Tibial nerve (tissue), 4 donors: ENCODE measurements around the gene EPS8. TPM values are rescaled to one million over a fixed set of nuclear protein-coding genes. Genes with fewer than 3 reads are reported as not detected.

Source experiments
- DNase-seq, 2 donors: peaks; one replicate each; pipeline ENCODE4 v3.0.0-alpha.2; 2019; ENCODE audit warnings: low spot score in 2 of 2
- H3K27ac ChIP-seq, 4 donors: fragments of 200-600 bp; sonication (generic) in 3 of 4; one replicate each; pipeline ENCODE4 v1.5.1; 2017 to 2019; ENCODE audit warnings: mild to moderate bottlenecking in 1 of 4
- H3K27me3 ChIP-seq, 2 donors: fragments of 200-600 bp; sonication (generic) in 1 of 2; one replicate each; pipeline versions ENCODE4 v1.5.1 to v1.6.0; 2017 to 2019
- H3K36me3 ChIP-seq, 3 donors: fragments of 200-600 bp; sonication (generic); one replicate each; pipeline ENCODE4 v1.5.1; 2018 to 2019
- H3K4me1 ChIP-seq, 4 donors: fragments of 200-600 bp; sonication (generic) in 3 of 4; one replicate each; pipeline ENCODE4 v1.5.1; 2017 to 2019
- H3K4me3 ChIP-seq, 4 donors: fragments of 200-600 bp; sonication (generic) in 3 of 4; one replicate each; pipeline ENCODE4 v1.5.1; 2017 to 2019; ENCODE audit warnings: mild to moderate bottlenecking in 1 of 4, moderate library complexity in 1 of 4
- H3K9me3 ChIP-seq, 4 donors: fragments of 200-600 bp; sonication (generic) in 3 of 4; one replicate each; pipeline ENCODE4 v1.5.1; 2017 to 2019
- EP300 ChIP-seq, 2 donors: sonication (generic); formaldehyde crosslinking; IDR thresholded peaks; one replicate each; pipeline ENCODE4 v1.6.1; 2017; ENCODE audit warnings: antibody characterized with exemption in 2 of 2, mild to moderate bottlenecking in 1 of 2
- POLR2A ChIP-seq, 2 donors: fragments of 450-650 bp; IDR thresholded peaks; one replicate each; pipeline ENCODE4 v1.6.1; 2017; ENCODE audit warnings: antibody characterized with exemption in 2 of 2, mild to moderate bottlenecking in 2 of 2, moderate library complexity in 2 of 2
- WGBS, 2 donors: methylation state at CpG; one replicate each; pipeline ENCODE4 v1.1.5; 2018; 5-methylcytosine and 5-hydroxymethylcytosine counted together
- total RNA-seq, 4 donors: library from RNA; depleted of rRNA; stranded (reverse); fragments of >200 nt; gene quantifications; one replicate each; pipeline ENCODE4 v1.1.0, GENCODE V29; 2016
- TF ChIP-seq, protein P1 (sequence below), 5 experiments: fragments of 200-600 bp in 3 of 5; fragments of 450-650 bp in 2 of 5; sonication (generic) in 3 of 5; IDR thresholded peaks; one replicate each; pipeline ENCODE4 v1.5.1; 2016 to 2019; ENCODE audit warnings: antibody characterized with exemption in 5 of 5, mild to moderate bottlenecking in 3 of 5, moderate library complexity in 2 of 5

The EPS8 gene
- total RNA-seq, 4 donors from 2014 or later = 153 to 215 (median 193) TPM

DNA sequence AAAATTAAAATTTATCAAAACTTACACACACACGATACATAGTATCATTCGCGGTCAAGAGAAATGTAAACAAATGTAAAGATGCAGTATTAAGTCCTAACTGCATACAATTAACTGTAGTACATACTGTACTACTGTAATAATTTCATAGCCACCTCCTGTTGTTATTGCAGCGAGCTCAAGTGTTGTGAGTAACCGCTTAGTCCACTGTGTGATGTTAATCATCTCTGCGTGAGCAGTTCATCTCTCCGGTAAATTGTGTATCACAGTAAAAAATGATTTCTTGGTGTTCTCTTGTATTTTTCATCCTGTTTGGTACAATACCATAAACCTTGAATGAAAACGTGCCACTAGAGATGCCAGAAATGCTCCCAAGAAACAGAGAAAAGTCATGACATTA lies 6.5 kb downstream of the EPS8 start:
- Histone ChIP-seq H3K27me3 (no peaks in the 10 kb centered on the region), H3K27ac (no peak overlapping the region), H3K36me3 (no peaks in the 10 kb centered on the region), H3K4me3 (no peak overlapping the region), H3K9me3 (no peaks in the 10 kb centered on the region), H3K4me1 (peaks cover 0 to 41% (median 16%) of the 10 kb centered on the region in 4 donors)
- no peak for DNase-seq
- no peak for TF ChIP-seq POLR2A (IDR thresholded peaks at IDR 0.05)
- TF ChIP-seq EP300 (IDR thresholded peaks at IDR 0.05) = no peak
- TF ChIP-seq, protein P1, sequence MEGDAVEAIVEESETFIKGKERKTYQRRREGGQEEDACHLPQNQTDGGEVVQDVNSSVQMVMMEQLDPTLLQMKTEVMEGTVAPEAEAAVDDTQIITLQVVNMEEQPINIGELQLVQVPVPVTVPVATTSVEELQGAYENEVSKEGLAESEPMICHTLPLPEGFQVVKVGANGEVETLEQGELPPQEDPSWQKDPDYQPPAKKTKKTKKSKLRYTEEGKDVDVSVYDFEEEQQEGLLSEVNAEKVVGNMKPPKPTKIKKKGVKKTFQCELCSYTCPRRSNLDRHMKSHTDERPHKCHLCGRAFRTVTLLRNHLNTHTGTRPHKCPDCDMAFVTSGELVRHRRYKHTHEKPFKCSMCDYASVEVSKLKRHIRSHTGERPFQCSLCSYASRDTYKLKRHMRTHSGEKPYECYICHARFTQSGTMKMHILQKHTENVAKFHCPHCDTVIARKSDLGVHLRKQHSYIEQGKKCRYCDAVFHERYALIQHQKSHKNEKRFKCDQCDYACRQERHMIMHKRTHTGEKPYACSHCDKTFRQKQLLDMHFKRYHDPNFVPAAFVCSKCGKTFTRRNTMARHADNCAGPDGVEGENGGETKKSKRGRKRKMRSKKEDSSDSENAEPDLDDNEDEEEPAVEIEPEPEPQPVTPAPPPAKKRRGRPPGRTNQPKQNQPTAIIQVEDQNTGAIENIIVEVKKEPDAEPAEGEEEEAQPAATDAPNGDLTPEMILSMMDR (IDR thresholded peaks at IDR 0.05) = no peak
- WGBS, 2 donors = 87 to 92% methylated on average over 8 of the region's 8 CpGs

DNA sequence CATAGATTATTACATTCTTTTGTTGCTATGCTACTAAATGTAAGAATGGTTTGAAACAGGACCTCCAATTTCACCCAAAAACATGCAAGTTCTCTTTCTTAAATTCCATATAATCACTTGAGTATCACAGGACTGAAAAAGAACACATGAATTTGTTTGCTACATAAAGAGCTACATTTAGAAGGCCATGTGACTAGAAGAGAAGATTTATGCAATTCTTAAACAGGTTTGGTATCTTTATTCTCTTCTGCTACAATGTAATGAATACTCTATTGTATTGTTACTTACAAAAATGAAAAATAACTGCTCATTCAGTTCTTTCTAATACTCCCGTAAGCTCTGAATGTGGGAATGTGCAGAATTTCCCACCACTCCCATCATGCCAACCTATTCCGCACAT lies 9.3 kb downstream of the EPS8 start:
- Histone ChIP-seq H3K9me3 (no peaks in the 10 kb centered on the region), H3K36me3 (no peaks in the 10 kb centered on the region), H3K4me3 (no peak overlapping the region), H3K27me3 (no peaks in the 10 kb centered on the region), H3K4me1 (peaks cover 0 to 40% (median 23%) of the 10 kb centered on the region in 4 donors), H3K27ac (peak overlapping the region in 1 of 4 donors; percentile 14)
- WGBS, 2 donors = 47 to 65% methylated on average over 2 of the region's 2 CpGs
- TF ChIP-seq, protein P1 (IDR thresholded peaks at IDR 0.05) = no peak
- no peak for TF ChIP-seq POLR2A (IDR thresholded peaks at IDR 0.05)
- TF ChIP-seq EP300 (IDR thresholded peaks at IDR 0.05) = no peak
- no peak for DNase-seq

DNA sequence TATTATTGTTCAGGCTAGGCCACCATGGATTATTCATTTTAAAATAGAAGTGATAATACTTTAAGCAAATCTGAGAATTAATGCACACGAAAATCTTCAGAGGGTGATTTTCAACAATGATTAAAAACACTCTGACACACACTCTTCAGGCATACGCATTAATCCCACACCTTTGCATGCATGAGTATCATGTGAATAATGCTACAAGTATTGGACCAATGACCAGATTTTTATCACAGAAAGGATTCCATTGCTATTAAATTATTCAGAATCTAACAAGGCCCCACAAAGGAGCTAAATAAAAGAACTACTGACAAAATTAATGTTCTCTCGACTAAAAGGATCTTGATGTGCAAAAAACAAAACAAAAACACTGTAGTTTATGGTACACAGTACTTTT lies 11.1 kb downstream of the EPS8 start:
- no peaks in the 10 kb centered on the region for H3K9me3 ChIP-seq
- 72 to 75% methylated on average over 3 of the region's 3 CpGs for WGBS, 2 donors

DNA sequence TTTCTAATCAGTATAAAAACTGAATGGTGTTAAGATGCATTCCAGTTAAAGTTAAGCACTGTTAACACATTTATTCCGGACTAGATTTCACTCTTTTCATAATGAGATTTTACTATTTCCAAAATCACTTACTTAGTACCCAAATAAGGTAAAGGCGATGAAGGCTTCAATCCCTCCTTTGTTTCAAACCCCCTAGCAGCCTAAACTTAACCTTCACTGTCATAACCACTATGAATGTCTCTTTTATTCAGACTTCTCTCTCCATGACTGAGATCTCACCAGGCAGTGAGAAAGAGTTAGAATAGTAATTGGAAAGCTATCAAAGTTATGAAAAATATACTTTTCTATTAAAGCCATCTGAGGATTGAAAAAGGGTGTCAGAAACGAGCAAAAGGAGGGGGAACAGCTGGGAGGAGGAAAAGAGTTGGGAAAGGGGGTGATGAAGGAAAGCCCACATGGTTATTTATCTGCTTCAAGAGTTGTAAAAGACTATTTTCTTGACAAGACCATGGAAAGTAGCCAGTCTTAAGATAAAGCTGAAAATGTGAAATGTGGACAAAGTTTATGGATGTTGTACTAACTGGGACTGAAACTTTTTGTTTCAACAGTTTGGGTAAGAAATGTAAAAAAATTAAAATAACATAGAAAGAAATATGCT lies 11.7 kb downstream of the EPS8 start:
- 30 to 31% methylated on average over 3 of the region's 3 CpGs for WGBS, 2 donors
- Histone ChIP-seq H3K27ac (peak overlapping the region in 1 of 4 donors; percentile 38), H3K36me3 (no peaks in the 10 kb centered on the region), H3K4me3 (no peak overlapping the region), H3K9me3 (no peaks in the 10 kb centered on the region), H3K27me3 (no peaks in the 10 kb centered on the region), H3K4me1 (peaks cover 0 to 50% (median 26%) of the 10 kb centered on the region in 4 donors)
- DNase-seq = no peak
- TF ChIP-seq, protein P1 (IDR thresholded peaks at IDR 0.05) = no peak
- TF ChIP-seq POLR2A (IDR thresholded peaks at IDR 0.05) (no peak), EP300 (IDR thresholded peaks at IDR 0.05) (no peak)

More for the DNA sequence above, 11.1 kb downstream of the EPS8 start:
- H3K27me3 ChIP-seq = no peaks in the 10 kb centered on the region
- H3K36me3 ChIP-seq = no peaks in the 10 kb centered on the region
- DNase-seq = no peak
- no peak overlapping the region for H3K4me3 ChIP-seq
- H3K4me1 ChIP-seq = peaks cover 0 to 44% (median 26%) of the 10 kb centered on the region in 4 donors
- TF ChIP-seq POLR2A (IDR thresholded peaks at IDR 0.05) (no peak), EP300 (IDR thresholded peaks at IDR 0.05) (no peak)
- TF ChIP-seq, protein P1 (IDR thresholded peaks at IDR 0.05) = no peak
- H3K27ac ChIP-seq = no peak overlapping the region

DNA sequence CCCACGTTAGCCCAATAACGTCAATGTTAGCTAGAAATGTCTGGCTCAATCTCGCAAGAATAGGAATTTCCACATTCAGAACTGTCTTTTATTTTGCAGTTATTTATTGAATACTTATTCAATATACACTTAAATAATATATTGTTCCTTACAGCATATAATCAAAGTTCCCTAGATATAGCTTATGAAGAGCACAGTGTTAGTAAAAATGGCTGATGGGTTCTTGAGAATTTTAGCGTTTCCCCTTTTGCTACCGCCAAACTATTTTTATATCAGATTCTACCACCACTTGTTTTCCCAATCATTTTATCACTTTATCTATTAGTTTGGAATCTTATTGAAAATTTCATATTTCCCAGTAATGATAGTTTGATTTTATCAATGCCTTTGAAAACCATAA lies 12.7 kb downstream of the EPS8 start:
- no peak for DNase-seq
- Histone ChIP-seq H3K27ac (no peak overlapping the region), H3K27me3 (no peaks in the 10 kb centered on the region), H3K36me3 (no peaks in the 10 kb centered on the region), H3K4me1 (peaks cover 0 to 58% (median 26%) of the 10 kb centered on the region in 4 donors), H3K9me3 (no peaks in the 10 kb centered on the region), H3K4me3 (no peak overlapping the region)
- WGBS, 2 donors = 93 to 95% methylated on average over 5 of the region's 5 CpGs
- no peak for TF ChIP-seq EP300 (IDR thresholded peaks at IDR 0.05)
- TF ChIP-seq, protein P1 (IDR thresholded peaks at IDR 0.05) = no peak
- no peak for TF ChIP-seq POLR2A (IDR thresholded peaks at IDR 0.05)
